Measurements from ENCODE around the gene CORIN. TPM values are rescaled to one million over a fixed set of nuclear protein-coding genes. Genes with fewer than 3 reads are reported as not detected.
A peak's percentile ranks its signal among the peaks of the same experiment; 100 is the strongest.

The CORIN gene
- total and polyA plus RNA-seq, 2 of the 4 experiments (the other 2 are of a cell fraction): 20.3 to 24.7 TPM

DNA sequence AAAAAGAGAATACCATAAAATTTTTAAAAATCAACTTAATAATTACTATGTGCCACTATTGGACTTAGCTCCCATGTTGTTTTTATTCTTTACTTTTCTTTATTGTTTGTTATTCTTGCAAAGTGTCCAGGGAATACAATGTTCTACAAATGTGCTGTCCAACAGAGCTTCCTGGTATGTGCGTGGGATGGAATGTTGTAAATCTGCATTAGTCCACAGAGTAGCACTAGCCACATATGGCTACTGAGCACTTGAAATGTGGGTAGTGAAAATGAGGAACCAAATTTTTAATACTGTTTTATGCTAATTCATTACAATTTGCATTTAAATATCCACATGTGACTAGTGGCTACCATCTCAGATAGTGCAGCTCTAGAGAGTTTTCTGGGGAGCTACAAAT lies 14.3 kb upstream of the CORIN start:
- H3K9ac ChIP-seq (ENCODE audit: low read depth, low read length): no peak overlapping the region
- peak overlapping the region; percentile 27 to 61; a peak in 1 of 4 replicates for H4K8ac ChIP-seq (ENCODE audit: low read depth in 2 of 2, low read length in 2 of 2)
- no peaks in the 10 kb centered on the region for H3K27me3 ChIP-seq (ENCODE audit: control insufficient read depth, insufficient read depth, low read length)
- H3K4me2 ChIP-seq (ENCODE audit: low read depth, low read length): no peak overlapping the region; the same call in 1 of the 2 replicates
- no peak overlapping the region for H3K27ac ChIP-seq (ENCODE audit: insufficient read depth, low read length)
- H3K56ac ChIP-seq (ENCODE audit: extremely low read depth, insufficient read depth, low read length): 0 out of 2 replicates have a peak overlapping the region, but pooled peaks have one; percentile 24
- no peak overlapping the region for H2AFZ ChIP-seq (replicated peaks; ENCODE audit: low read length, poor library complexity)
- H4K5ac ChIP-seq (ENCODE audit: low read depth, low read length): peak overlapping the region; percentile 76; the same call in 1 of the 2 replicates
- POLR2A ChIA-PET (ENCODE audit: unreplicated experiment): interaction anchor here (1.1 kb wide), 1 partner anchor 10 kb away, joined by 3 read pairs; no protein-coding TSS in a partner anchor
- H4K91ac ChIP-seq (ENCODE audit: insufficient read depth, low read depth, low read length): no peak overlapping the region
- H3K14ac ChIP-seq (replicated peaks; ENCODE audit: low read depth, low read length): no peak overlapping the region
- H3K4me3 ChIP-seq (ENCODE audit: insufficient read depth, low read depth, low read length): no peak overlapping the region
- dilution Hi-C loops (cut with HindIII; ENCODE audit: low sequenced_read_pairs, unreplicated experiment) (no loop called here), in situ Hi-C loops (cut with MboI; ENCODE audit: low sequenced_read_pairs) (loop anchor here (25.0 kb wide), 1 partner anchor 510 kb away; no protein-coding TSS in a partner anchor), intact Hi-C loops (cut with micrococcal nuclease) (loop anchor here (5.0 kb wide), 1 partner anchor 525 kb away; no protein-coding TSS in a partner anchor)
- peaks cover 2% of the 10 kb centered on the region; the same call in 1 of the 2 replicates for H3K9me3 ChIP-seq (ENCODE audit: control insufficient read depth, insufficient read depth, low read length)
- peak; percentile 92 for DNase-seq
- no CpG with 5 or more reads among the region's 1 CpG for WGBS, 2 experiments (ENCODE audit: extremely low coverage in 2 of 2, insufficient read length in 1 of 2)
- CTCF ChIA-PET: interaction anchor here (1.2 to 1.8 kb wide), 3 partner anchors 11 to 16 kb away, joined by 3 to 7 read pairs (median 6); no protein-coding TSS in a partner anchor
- H3K36me3 ChIP-seq (ENCODE audit: control insufficient read depth, insufficient read depth, low read length): peaks cover 5% of the 10 kb centered on the region; the same call in 1 of the 2 replicates
- no peaks in the 10 kb centered on the region for H3K9me1 ChIP-seq (ENCODE audit: insufficient read depth, low read length)
- H3K79me1 ChIP-seq (ENCODE audit: low read depth in 1 of 2, low read length in 2 of 2): peaks cover 0 to 8% of the 10 kb centered on the region in 2 experiments; a peak in 2 of 4 replicates
- TF ChIP-seq CEBPB (IDR thresholded peaks at IDR 0.05; ENCODE audit: low read depth, low read length): 0 out of 2 replicates have a peak, but pooled peaks have one; percentile 5
- TF ChIP-seq RAD21 (IDR thresholded peaks at IDR 0.05; ENCODE audit: low read length): no peak
- peak; percentile 23; the same call in 1 of the 2 replicates for TF ChIP-seq BHLHE40 (IDR thresholded peaks at IDR 0.05; ENCODE audit: low read depth, low read length)
- no peak overlapping the region for H3K23ac ChIP-seq (ENCODE audit: low read depth, low read length)
- H2BK5ac ChIP-seq (ENCODE audit: low read depth, low read length, poor library complexity, severe bottlenecking): peak overlapping the region; percentile 96
- peak overlapping the region; percentile 84; the same call in 1 of the 2 replicates for H2BK20ac ChIP-seq (ENCODE audit: low read depth, low read length)
- no TSS peak for BruUV-seq (replicated peaks)
- H3K4ac ChIP-seq (ENCODE audit: low read depth, low read length): no peak overlapping the region; the same call in 1 of the 2 replicates
- ATAC-seq (ENCODE audit: low read depth): peak; percentile 86
- no peak overlapping the region for H2BK15ac ChIP-seq (ENCODE audit: low read depth, low read length)
- no peak overlapping the region for H2AK9ac ChIP-seq (replicated peaks; ENCODE audit: low read depth, low read length, poor library complexity)
- H3K4me1 ChIP-seq (ENCODE audit: control insufficient read depth, insufficient read depth, low read length): no peaks in the 10 kb centered on the region
- peak overlapping the region; percentile 88; the same call in 1 of the 2 replicates for H3K18ac ChIP-seq (ENCODE audit: low read depth, low read length)
- H2AK5ac ChIP-seq (ENCODE audit: low read depth, low read length): no peak overlapping the region
- H2BK120ac ChIP-seq (ENCODE audit: low read depth, low read length): peak overlapping the region; percentile 75; the same call in 1 of the 2 replicates
- H4K20me1 ChIP-seq (ENCODE audit: insufficient read depth, low read length): no peaks in the 10 kb centered on the region
